ENCODE data around the gene CA10. TPM values are rescaled to one million over a fixed set of nuclear protein-coding genes. Genes with fewer than 3 reads are reported as not detected.

CA10 gene
- total and polyA plus RNA-seq, 2 experiments from 2014 or later, result not detected

GRCh38 chr17:51604299-51605020, 554.1 kb downstream of the CA10 start:
- TF ChIP-seq EZH2 (IDR thresholded peaks at IDR 0.05; ENCODE audit: insufficient read depth, poor library complexity, severe bottlenecking), result no peak
- TF ChIP-seq EZH2phosphoT487 (IDR thresholded peaks at IDR 0.05; ENCODE audit: insufficient read depth, low read depth), result no peak
- H3K9me3 ChIP-seq (ENCODE audit: low read depth), result no peaks in the 10 kb centered on the region
- H3K4me3 ChIP-seq, result no peak overlapping the region
- no peak overlapping the region for H3K27ac ChIP-seq
- WGBS, 2 experiments (ENCODE audit: low coverage in 1 of 2, low lambda C conversion rate in 2 of 2, missing lambda C conversion rate in 2 of 2), result 40 to 43% methylated on average over 2 of the region's 2 CpGs
- H3F3A ChIP-seq (ENCODE audit: insufficient read depth), result no peaks in the 10 kb centered on the region
- no peaks in the 10 kb centered on the region for H3K4me1 ChIP-seq (ENCODE audit: insufficient read depth)
- H4K20me1 ChIP-seq (ENCODE audit: insufficient read depth), result no peaks in the 10 kb centered on the region
- no peak overlapping the region for H2AFZ ChIP-seq
- no peaks in the 10 kb centered on the region for H3K36me3 ChIP-seq (ENCODE audit: low read depth)
- H3K9me2 ChIP-seq (ENCODE audit: insufficient read depth), result no peaks in the 10 kb centered on the region
- H3K27me3 ChIP-seq (replicated peaks; ENCODE audit: insufficient read depth), result no peaks in the 10 kb centered on the region
- H3K79me2 ChIP-seq (ENCODE audit: insufficient read depth), result no peaks in the 10 kb centered on the region
- no peak overlapping the region for H3K9ac ChIP-seq
- in situ Hi-C loops (cut with MboI), result no loop called here
- no peak overlapping the region for H3K4me2 ChIP-seq (ENCODE audit: unreplicated experiment)
- no peak for DNase-seq

DNA sequence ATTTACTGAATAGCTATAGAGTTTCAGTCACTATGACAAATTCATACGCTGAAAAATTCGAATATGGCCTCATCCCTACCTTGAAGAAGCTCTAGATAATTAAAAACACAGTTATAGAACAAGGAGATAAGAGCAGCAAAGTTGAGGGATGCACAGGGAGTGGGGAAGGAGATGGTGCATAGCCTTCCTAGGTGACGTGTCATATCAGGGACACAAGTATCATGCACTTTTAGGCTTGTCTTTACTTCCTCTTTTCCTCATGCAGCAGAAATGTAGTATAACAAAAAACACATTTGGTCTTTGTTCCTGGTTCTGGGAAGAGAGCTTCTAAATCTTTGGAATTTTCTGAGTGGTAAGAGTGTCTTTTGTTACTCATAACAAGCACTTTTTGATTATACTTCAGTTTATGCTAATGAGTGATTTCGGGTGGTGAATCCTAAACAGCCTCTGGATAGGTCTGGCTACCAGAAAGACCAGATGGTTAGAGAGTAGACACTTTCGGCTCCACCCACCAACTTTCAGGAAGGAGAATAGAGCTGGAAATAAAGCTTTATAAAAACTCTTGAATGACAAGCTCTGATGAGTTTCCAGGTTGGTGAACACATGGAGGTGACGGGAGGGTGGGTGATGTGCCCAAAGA, 556.8 kb downstream of the CA10 start:
- in situ Hi-C loops (cut with MboI), result no loop called here
- TF ChIP-seq EZH2phosphoT487 (IDR thresholded peaks at IDR 0.05; ENCODE audit: insufficient read depth, low read depth), result no peak
- no peak for TF ChIP-seq EZH2 (IDR thresholded peaks at IDR 0.05; ENCODE audit: insufficient read depth, poor library complexity, severe bottlenecking)
- no peaks in the 10 kb centered on the region for H3K36me3 ChIP-seq (ENCODE audit: low read depth)
- no peaks in the 10 kb centered on the region for H4K20me1 ChIP-seq (ENCODE audit: insufficient read depth)
- H3K4me3 ChIP-seq, result no peak overlapping the region
- no peaks in the 10 kb centered on the region for H3K9me3 ChIP-seq (ENCODE audit: low read depth)
- H3K4me2 ChIP-seq (ENCODE audit: unreplicated experiment), result no peak overlapping the region
- H3K79me2 ChIP-seq (ENCODE audit: insufficient read depth), result no peaks in the 10 kb centered on the region
- WGBS, 2 experiments (ENCODE audit: low coverage in 1 of 2, low lambda C conversion rate in 2 of 2, missing lambda C conversion rate in 2 of 2), result 6 to 15% methylated on average over 6 of the region's 6 CpGs
- H2AFZ ChIP-seq, result no peak overlapping the region
- no peaks in the 10 kb centered on the region for H3K4me1 ChIP-seq (ENCODE audit: insufficient read depth)
- H3K9me2 ChIP-seq (ENCODE audit: insufficient read depth), result no peaks in the 10 kb centered on the region
- H3K27me3 ChIP-seq (replicated peaks; ENCODE audit: insufficient read depth), result no peaks in the 10 kb centered on the region
- no peak overlapping the region for H3K9ac ChIP-seq
- no peak for DNase-seq
- no peak overlapping the region for H3K27ac ChIP-seq
- H3F3A ChIP-seq (ENCODE audit: insufficient read depth), result no peaks in the 10 kb centered on the region

DNA sequence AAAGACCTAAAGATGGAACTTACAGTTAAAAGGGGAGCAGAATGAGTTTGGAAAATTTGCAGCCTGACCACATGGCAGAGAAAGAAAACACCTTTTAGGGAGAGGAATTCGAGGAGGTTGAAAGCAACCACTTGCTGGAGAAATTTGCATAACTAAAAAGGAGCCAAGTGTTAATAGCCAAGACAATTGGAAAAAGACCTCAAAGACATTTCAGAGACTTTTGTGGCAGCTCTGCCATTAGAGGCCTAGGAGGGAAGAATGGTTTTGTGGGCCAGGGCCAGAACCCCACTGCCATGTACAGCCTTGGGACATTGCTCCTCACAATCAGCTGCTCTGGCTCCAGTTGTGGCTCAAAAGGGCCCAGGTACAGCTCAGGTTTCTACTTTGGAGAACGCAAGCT, 559.7 kb downstream of the CA10 start:
- no peak for DNase-seq
- 5 to 17% methylated on average over 2 of the region's 2 CpGs for WGBS, 2 experiments (ENCODE audit: low coverage in 1 of 2, low lambda C conversion rate in 2 of 2, missing lambda C conversion rate in 2 of 2)
- no peaks in the 10 kb centered on the region for H3K9me3 ChIP-seq (ENCODE audit: low read depth)
- no peaks in the 10 kb centered on the region for H3K9me2 ChIP-seq (ENCODE audit: insufficient read depth)
- H3K79me2 ChIP-seq (ENCODE audit: insufficient read depth), result no peaks in the 10 kb centered on the region
- H3K36me3 ChIP-seq (ENCODE audit: low read depth), result no peaks in the 10 kb centered on the region
- in situ Hi-C loops (cut with MboI), result no loop called here
- H3K4me1 ChIP-seq (ENCODE audit: insufficient read depth), result no peaks in the 10 kb centered on the region
- no peak overlapping the region for H3K4me3 ChIP-seq
- H4K20me1 ChIP-seq (ENCODE audit: insufficient read depth), result no peaks in the 10 kb centered on the region
- no peak overlapping the region for H3K9ac ChIP-seq
- no peaks in the 10 kb centered on the region for H3K27me3 ChIP-seq (replicated peaks; ENCODE audit: insufficient read depth)
- no peak overlapping the region for H3K27ac ChIP-seq
- H2AFZ ChIP-seq, result no peak overlapping the region
- H3F3A ChIP-seq (ENCODE audit: insufficient read depth), result no peaks in the 10 kb centered on the region
- no peak overlapping the region for H3K4me2 ChIP-seq (ENCODE audit: unreplicated experiment)
- TF ChIP-seq EZH2 (IDR thresholded peaks at IDR 0.05; ENCODE audit: insufficient read depth, poor library complexity, severe bottlenecking) (no peak), EZH2phosphoT487 (IDR thresholded peaks at IDR 0.05; ENCODE audit: insufficient read depth, low read depth) (no peak)

DNA sequence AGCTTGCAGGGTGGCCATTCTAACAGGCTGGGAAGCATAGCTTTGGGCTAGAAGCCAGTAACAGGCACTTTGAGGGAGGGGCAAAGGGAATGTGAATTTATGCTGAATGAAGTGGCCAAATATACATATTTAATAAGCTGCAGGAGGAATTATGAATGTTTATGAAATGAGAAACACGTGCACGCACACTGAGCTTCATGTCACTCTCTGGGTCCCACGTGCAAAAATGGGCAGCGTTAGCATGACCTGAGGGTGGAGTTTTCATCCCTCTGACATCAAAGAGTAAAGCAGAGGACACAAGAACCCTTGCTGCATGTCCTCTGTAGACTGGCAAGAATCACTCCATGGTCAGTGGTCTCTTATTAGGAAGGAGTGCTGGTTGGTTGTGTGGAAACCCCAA, 561.2 kb downstream of the CA10 start:
- no peaks in the 10 kb centered on the region for H3K4me1 ChIP-seq (ENCODE audit: insufficient read depth)
- WGBS, 2 experiments (ENCODE audit: low coverage in 1 of 2, low lambda C conversion rate in 2 of 2, missing lambda C conversion rate in 2 of 2), result 18 to 26% methylated on average over 4 of the region's 4 CpGs
- H3K9me2 ChIP-seq (ENCODE audit: insufficient read depth), result no peaks in the 10 kb centered on the region
- no peaks in the 10 kb centered on the region for H3K79me2 ChIP-seq (ENCODE audit: insufficient read depth)
- no peaks in the 10 kb centered on the region for H3K9me3 ChIP-seq (ENCODE audit: low read depth)
- H3K36me3 ChIP-seq (ENCODE audit: low read depth), result no peaks in the 10 kb centered on the region
- no peak overlapping the region for H2AFZ ChIP-seq
- H3K27ac ChIP-seq, result no peak overlapping the region
- no peak for DNase-seq
- H3K9ac ChIP-seq, result no peak overlapping the region
- no peaks in the 10 kb centered on the region for H4K20me1 ChIP-seq (ENCODE audit: insufficient read depth)
- in situ Hi-C loops (cut with MboI), result no loop called here
- no peak for TF ChIP-seq EZH2phosphoT487 (IDR thresholded peaks at IDR 0.05; ENCODE audit: insufficient read depth, low read depth)
- TF ChIP-seq EZH2 (IDR thresholded peaks at IDR 0.05; ENCODE audit: insufficient read depth, poor library complexity, severe bottlenecking), result no peak
- H3K4me2 ChIP-seq (ENCODE audit: unreplicated experiment), result no peak overlapping the region
- no peak overlapping the region for H3K4me3 ChIP-seq
- H3F3A ChIP-seq (ENCODE audit: insufficient read depth), result no peaks in the 10 kb centered on the region
- no peaks in the 10 kb centered on the region for H3K27me3 ChIP-seq (replicated peaks; ENCODE audit: insufficient read depth)
